8988T (cell line): Measurements from ENCODE around the gene HSPA5.
"Not testable (repeated sequence)": the region's sequence is repeated elsewhere in the genome, so short reads cannot be mapped to it uniquely, and the experiment has no call there.

Source experiments
- DNase-seq: peaks from one replicate; pipeline ENCODE4 v3.0.0; 2011

Gene HSPA5

GRCh38 chr9:125241863-125242739 is 958 bp upstream of the HSPA5 start:
- DNase-seq, result no peak

GRCh38 chr9:125240649-125240999 is 519 bp downstream of the HSPA5 start:
- DNase-seq, result no peak

GRCh38 chr9:125239631-125240597 is 1.2 kb downstream of the HSPA5 start:
- DNase-seq, result no peak

DNA sequence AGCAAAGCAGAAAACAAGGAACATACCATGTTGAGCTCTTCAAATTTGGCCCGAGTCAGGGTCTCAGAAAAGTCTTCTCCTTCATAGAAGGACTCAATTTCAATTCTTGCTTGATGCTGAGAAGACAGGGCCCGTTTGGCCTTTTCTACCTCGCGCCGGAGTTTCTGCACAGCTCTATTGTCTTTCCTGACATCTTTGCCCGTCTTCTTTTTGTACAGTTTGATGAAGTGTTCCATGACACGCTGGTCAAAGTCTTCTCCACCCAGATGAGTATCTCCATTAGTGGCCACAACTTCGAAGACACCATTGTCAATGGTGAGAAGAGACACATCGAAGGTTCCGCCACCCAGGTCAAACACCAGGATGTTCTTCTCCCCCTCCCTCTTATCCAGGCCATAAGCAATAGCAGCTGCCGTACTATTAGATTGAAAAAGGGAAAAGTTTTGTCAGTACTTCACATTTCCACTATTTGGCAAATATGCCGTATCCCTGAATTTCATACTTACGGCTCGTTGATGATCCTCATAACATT is 2.2 kb downstream of the HSPA5 start:
- no peak for DNase-seq

- no peak for DNase-seq
Observed at GRCh38 chr9:125238127-125238914, 2.8 kb downstream of the HSPA5 start.

- not testable (repeated sequence) for DNase-seq
Observed at GRCh38 chr9:125236520-125237159, 4.5 kb downstream of the HSPA5 start.

DNA sequence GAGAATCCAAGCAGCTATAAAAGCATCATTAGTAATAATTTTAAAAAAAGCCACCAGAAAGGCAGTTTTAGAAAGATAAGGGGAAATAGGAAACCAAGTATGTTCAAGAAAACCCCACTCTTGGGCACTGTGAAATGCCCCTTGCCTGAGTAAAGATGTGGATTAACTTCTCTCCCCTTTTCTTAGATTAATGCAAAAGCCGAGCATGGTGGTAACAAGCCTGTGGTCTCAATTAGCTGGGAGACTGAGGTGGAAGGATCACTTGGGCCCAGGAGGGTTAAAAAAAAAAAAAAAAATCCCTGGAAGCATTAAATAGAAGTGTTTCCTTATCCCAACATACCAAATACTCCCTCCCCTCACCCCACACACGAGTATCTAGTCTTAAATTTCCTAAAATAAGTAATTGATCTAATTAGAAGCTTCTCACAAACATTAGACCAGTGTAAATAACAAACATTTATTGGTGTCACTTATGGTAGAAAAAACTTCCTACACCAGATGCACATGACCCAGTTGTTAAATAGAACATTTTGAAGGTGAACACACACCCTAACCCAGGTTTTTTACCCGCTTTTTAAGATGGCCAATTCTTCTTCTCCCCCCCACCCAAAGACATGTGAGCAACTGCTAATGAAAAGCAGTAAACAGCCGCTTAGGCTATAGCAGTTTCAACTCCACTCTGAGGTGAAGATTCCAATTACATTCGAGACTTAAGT is 5.2 kb downstream of the HSPA5 start:
- DNase-seq, result no peak

DNA sequence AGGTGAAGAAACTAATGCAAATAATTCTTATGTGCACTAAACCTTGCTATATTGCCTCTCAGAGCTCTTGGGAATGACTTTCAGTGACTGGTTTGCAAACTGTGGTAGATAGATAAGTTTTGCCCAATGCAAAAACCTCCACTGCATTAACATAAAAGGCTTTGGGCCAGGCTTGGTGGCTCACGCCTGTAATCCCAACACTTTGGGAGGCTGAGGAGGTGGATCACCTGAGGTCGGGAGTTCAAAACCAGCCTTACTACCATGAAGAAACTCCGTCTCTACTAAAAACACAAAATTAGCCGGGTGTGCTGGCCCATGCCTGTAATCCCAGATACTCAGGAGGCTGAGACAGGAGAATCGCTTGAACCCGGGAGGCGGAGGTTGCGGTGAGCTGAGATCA is 7.0 kb downstream of the HSPA5 start:
- not testable (repeated sequence) for DNase-seq

DNA sequence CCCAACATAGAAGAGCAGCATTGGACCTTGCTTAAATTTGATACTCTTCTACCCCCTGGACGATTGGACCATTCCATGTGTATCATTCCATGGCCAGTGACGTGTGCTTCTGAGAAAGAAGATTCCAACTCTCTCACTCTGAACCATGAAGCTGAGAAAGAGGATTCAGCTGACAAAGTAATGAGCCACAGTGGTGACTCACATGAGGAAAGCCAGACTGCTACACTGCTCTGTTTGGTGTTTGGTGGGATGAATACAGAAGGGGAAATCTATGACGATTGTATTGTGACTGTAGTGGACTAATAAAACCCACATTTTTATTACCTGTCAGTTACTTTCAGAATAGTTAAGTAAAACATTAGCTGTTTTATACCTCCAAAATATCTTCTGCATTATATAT is 7.5 kb downstream of the HSPA5 start:
- peak; percentile 36 for DNase-seq

DNA sequence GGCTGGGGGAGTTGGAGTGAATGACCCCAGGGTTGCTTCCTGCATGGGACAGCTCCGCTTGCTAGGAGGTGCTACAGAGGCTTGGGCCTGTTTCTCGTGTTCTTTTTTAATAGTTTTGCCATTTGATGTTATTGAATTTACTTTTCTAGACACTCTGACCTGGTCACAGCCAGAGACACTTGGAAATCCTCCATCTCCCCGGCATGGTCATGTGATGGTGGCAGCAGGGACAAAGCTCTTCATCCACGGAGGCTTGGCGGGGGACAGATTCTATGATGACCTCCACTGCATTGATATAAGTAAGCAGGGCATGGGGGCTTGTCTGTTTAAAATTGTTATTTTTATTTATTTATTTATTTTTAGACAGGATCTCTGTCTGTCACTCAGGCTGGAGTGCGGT is 13.4 kb downstream of the HSPA5 start:
- DNase-seq, result no peak

- DNase-seq, result not testable (repeated sequence)
Observed at GRCh38 chr9:125224858-125225257, 16.3 kb downstream of the HSPA5 start.

DNA sequence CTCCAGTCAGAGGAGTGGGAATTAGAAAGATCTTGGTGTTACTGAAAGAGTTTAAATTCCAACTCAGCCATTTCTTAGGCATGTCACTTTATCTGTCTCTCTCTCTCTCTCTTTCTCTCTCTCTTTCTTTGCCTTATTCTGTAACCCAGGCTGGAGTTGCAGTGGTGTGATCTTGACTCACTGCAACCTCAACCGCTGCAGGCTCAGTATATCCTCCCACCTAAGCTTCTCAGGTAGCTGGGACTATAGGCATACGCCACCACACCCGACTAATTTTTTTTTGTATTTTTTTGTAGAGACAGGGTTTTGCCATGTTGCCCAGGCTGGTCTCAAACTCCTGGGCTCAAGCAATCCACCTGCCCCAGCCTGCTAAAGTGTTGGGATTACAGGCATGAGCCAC is 22.5 kb downstream of the HSPA5 start:
- no peak for DNase-seq

DNA sequence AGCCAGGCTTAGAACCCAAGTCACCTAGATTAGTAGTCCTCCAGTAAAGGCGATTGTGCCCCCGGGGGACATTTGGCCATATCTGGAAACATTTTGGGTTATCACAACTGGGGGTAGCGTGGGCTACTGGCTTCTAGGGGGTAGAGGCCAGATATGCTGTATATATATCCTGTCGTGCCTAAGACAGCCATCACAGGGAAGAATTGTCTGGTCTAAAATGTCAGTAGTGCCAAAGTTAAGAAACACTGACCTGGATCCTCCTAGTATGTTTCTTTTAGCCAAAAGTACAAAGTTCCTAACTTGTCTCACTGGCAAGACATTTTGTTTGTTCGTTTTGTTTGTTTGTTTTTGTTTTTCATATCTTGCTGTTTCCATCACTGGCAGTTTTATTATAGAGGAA is 27.0 kb downstream of the HSPA5 start:
- DNase-seq, result no peak

GRCh38 chr9:125204477-125204876 is 36.7 kb downstream of the HSPA5 start:
- no peak for DNase-seq

DNA sequence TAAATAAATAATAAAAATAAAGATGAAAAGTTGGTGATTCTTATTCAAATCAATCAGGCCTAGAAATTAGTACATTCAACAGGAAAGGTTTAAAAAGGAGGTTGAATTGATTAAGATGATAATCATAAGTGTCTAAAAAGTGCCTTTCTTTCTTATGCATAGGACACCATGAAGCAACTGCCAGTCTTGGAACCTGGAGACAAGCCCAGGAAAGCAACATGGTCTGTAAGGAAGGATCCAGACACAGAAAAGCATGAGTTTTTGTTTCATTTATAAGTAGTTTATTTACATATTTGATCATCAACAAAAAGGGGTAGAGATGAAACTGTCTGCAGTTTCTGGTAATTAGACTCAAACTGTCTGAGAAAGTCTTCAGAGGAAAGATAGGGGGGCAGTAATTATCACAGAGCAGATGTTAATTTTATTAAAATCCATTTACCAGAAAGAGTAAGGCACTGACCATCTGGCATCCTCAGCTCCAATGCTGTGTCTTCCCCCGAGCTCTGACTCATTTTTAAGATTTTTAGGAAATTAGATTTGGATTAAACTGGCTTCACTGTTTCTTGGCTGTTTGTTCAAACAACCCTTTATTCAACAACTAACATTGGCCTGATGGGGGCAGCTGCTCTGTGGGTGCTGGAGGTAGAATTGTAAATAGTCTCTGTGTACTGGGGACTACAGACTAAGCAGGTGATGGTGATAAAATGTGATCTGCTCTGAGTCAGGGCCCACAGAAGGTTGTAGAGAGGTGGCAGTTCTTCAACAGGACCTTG is 38.1 kb downstream of the HSPA5 start:
- no peak for DNase-seq

- peak; percentile 74 for DNase-seq
Observed at GRCh38 chr9:125200216-125201047, 40.7 kb downstream of the HSPA5 start, which contains the start of gene RABEPK. RABEPK (plus strand) TSS chr9:125200542; CDS start chr9:125203014, 2,472 bp downstream.

DNA sequence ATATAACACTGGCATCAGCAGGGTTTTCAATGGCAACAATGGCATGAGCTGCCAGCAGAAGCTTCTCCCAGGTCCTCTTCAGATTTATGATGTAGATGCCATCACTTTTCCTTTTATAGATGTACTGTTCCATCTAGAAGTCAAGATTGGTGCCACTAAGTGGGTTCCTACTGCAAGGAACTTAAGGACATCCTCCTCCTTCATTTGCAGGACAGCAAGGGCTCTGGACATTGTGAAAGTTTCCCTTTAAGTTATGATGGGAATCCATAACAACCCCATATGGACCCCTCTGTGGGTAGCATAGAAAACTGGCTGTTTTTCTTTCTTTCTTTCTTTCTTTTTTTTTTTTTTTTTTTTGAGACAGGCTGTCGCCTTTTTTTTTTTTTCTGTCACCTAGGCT is 45.6 kb downstream of the HSPA5 start:
- DNase-seq, result not testable (repeated sequence)

DNA sequence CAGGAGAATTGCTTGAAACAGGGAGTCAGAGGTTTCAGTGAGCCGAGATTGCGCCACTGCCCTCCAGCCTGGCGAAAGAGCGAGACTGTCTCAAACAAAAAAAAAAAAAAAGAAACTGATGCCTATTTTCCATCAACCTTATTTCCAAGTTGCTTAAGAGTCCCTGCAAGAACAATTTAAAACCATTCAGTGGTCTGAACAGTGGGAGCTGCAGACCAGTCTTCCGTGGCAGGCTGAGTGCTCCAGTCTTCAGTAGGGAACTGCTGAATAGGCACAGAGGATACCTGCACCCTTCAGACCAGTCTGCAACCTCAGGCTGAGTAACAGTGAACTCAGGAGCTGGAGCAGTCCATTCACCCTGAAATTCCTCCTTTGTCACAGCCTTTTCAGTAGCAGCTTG is 46.7 kb downstream of the HSPA5 start:
- not testable (repeated sequence) for DNase-seq

- no peak for DNase-seq
Observed at GRCh38 chr9:125190361-125190801, 50.8 kb downstream of the HSPA5 start.
